ENCODE measurements around the gene KIAA2012.

KIAA2012 gene

GRCh38 chr2:202035941-202036372 lies 37.1 kb upstream of the KIAA2012 start:
- DNase-seq (ENCODE audit: extremely low read depth, low read depth) = no peak
- no peak for TF ChIP-seq CTCF (IDR thresholded peaks at IDR 0.05; ENCODE audit: low read depth, low read length, missing control alignments)
- H3K4me3 ChIP-seq (replicated peaks; ENCODE audit: low read depth, low read length) = peak overlapping the region; percentile 81

GRCh38 chr2:202036601-202037037 lies 36.4 kb upstream of the KIAA2012 start:
- peak overlapping the region; percentile 81 for H3K4me3 ChIP-seq (replicated peaks; ENCODE audit: low read depth, low read length)
- no peak for DNase-seq (ENCODE audit: extremely low read depth, low read depth)
- TF ChIP-seq CTCF (IDR thresholded peaks at IDR 0.05; ENCODE audit: low read depth, low read length, missing control alignments) = no peak

- TF ChIP-seq CTCF (IDR thresholded peaks at IDR 0.05; ENCODE audit: low read depth, low read length, missing control alignments) = no peak
- DNase-seq (ENCODE audit: extremely low read depth, low read depth) = no peak
- peak overlapping the region; percentile 81 for H3K4me3 ChIP-seq (replicated peaks; ENCODE audit: low read depth, low read length)
Observed at GRCh38 chr2:202037086-202037485, 36.0 kb upstream of the KIAA2012 start.

GRCh38 chr2:202038471-202039277 lies 34.4 kb upstream of the KIAA2012 start:
- DNase-seq (ENCODE audit: extremely low read depth, low read depth) = no peak
- no peak for TF ChIP-seq CTCF (IDR thresholded peaks at IDR 0.05; ENCODE audit: low read depth, low read length, missing control alignments)
- peak overlapping the region; percentile 14 for H3K4me3 ChIP-seq (replicated peaks; ENCODE audit: low read depth, low read length)

- no peak for DNase-seq (ENCODE audit: extremely low read depth, low read depth)
- peak overlapping the region; percentile 14 for H3K4me3 ChIP-seq (replicated peaks; ENCODE audit: low read depth, low read length)
Observed at GRCh38 chr2:202039278-202040078, 33.6 kb upstream of the KIAA2012 start.

More at GRCh38 chr2:202039278-202040078, 33.6 kb upstream of the KIAA2012 start:
- TF ChIP-seq CTCF (IDR thresholded peaks at IDR 0.05; ENCODE audit: low read depth, low read length, missing control alignments) = no peak

Data from HFF-Myc (cell line).